Measurements from ENCODE around the gene CHD3. TPM values are rescaled to one million over a fixed set of nuclear protein-coding genes. Genes with fewer than 3 reads are reported as not detected.

The CHD3 gene
- polyA plus RNA-seq, 2 of the 4 experiments (the other 2 are of a cell fraction): 56.3 to 111 TPM

DNA sequence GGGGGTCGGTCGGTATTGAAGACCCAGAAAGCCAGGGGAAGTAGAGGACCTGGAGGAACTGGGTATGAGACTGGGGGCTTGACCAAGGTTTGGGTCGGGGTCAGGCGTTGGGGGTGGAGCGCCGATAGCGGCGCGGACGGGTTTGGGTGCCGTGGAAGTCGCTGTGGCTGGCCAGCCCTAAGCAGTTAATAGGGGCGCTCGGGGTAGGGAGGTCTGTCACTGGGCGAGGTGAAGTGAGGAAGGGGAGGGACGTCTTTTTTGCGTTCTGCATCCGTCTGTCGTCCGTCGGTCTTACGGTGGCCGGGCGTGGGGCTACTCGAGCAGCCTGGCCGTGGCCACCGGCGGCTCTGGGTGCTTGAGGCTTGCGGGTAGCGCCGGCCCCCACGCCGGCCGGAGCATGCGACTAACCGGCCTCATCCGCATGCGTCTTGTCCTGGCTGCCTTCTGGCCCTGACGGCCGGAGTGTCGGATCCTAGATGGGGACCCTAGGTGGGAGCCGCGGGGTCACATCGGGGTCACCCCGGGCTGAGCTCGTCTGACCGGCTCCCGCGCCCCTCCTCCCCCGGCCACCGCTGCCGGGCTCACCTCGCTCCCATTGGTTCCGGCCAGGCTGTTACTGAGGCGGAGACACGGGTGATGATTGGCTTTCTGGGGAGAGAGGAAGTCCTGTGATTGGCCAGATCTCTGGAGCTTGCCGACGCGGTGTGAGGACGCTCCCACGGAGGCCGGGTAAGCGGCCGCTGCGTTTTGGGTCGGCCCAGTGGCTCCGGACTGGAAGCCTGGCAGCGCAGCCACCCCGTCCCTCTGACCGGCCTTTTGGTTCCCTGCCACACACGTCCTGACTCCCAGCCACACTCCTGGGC, 44.1 kb upstream of the CHD3 start (continued):
- TF ChIP-seq KDM5A (IDR thresholded peaks at IDR 0.05) (0 out of 2 replicates have a peak, but pooled peaks have one; percentile 10), POLR2A (IDR thresholded peaks at IDR 0.05; ENCODE audit: low read length) (peak; percentile 40; the same call in 1 of the 2 replicates), HMGXB4 (CRISPR knock-in tag; IDR thresholded peaks at IDR 0.05; ENCODE audit: borderline replicate concordance) (peak; percentile 79), ZC3H11A (IDR thresholded peaks at IDR 0.05) (no peak), ESRRA (IDR thresholded peaks at IDR 0.05; ENCODE audit: borderline replicate concordance, low read length) (no peak), MYC (IDR thresholded peaks at IDR 0.05; ENCODE audit: borderline replicate concordance, low read length) (peak; percentile 67; the same call in 1 of the 2 replicates), JUN (IDR thresholded peaks at IDR 0.05) (peak in 1 of 2 experiments; percentile 60; a peak in 2 of 5 replicates), SMC3 (IDR thresholded peaks at IDR 0.05) (no peak), E2F6 (IDR thresholded peaks at IDR 0.05; ENCODE audit: borderline replicate concordance, low read depth) (peak; percentile 25; the same call in 1 of the 2 replicates), MAX (IDR thresholded peaks at IDR 0.05) (peak; percentile 10; the same call in 1 of the 2 replicates)
- TF ChIP-seq, protein P1, sequence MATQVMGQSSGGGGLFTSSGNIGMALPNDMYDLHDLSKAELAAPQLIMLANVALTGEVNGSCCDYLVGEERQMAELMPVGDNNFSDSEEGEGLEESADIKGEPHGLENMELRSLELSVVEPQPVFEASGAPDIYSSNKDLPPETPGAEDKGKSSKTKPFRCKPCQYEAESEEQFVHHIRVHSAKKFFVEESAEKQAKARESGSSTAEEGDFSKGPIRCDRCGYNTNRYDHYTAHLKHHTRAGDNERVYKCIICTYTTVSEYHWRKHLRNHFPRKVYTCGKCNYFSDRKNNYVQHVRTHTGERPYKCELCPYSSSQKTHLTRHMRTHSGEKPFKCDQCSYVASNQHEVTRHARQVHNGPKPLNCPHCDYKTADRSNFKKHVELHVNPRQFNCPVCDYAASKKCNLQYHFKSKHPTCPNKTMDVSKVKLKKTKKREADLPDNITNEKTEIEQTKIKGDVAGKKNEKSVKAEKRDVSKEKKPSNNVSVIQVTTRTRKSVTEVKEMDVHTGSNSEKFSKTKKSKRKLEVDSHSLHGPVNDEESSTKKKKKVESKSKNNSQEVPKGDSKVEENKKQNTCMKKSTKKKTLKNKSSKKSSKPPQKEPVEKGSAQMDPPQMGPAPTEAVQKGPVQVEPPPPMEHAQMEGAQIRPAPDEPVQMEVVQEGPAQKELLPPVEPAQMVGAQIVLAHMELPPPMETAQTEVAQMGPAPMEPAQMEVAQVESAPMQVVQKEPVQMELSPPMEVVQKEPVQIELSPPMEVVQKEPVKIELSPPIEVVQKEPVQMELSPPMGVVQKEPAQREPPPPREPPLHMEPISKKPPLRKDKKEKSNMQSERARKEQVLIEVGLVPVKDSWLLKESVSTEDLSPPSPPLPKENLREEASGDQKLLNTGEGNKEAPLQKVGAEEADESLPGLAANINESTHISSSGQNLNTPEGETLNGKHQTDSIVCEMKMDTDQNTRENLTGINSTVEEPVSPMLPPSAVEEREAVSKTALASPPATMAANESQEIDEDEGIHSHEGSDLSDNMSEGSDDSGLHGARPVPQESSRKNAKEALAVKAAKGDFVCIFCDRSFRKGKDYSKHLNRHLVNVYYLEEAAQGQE (IDR thresholded peaks at IDR 0.05): no peak; the same call in 1 of the 2 replicates
- TF ChIP-seq, protein P2, sequence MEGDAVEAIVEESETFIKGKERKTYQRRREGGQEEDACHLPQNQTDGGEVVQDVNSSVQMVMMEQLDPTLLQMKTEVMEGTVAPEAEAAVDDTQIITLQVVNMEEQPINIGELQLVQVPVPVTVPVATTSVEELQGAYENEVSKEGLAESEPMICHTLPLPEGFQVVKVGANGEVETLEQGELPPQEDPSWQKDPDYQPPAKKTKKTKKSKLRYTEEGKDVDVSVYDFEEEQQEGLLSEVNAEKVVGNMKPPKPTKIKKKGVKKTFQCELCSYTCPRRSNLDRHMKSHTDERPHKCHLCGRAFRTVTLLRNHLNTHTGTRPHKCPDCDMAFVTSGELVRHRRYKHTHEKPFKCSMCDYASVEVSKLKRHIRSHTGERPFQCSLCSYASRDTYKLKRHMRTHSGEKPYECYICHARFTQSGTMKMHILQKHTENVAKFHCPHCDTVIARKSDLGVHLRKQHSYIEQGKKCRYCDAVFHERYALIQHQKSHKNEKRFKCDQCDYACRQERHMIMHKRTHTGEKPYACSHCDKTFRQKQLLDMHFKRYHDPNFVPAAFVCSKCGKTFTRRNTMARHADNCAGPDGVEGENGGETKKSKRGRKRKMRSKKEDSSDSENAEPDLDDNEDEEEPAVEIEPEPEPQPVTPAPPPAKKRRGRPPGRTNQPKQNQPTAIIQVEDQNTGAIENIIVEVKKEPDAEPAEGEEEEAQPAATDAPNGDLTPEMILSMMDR (IDR thresholded peaks at IDR 0.05): no peak

- ChIA-PET CTCF (interaction anchor here (0.7 to 25.1 kb wide), 15 partner anchors 11 to 214 kb away, joined by 3 to 677 read pairs (median 4); partner anchors contain the start of genes CYB5D1, KDM6B, NAA38 and WRAP53), POLR2A (interaction anchor here (0.6 to 5.7 kb wide), 8 partner anchors 8 to 328 kb away, joined by 3 to 65 read pairs (median 4); partner anchors contain the start of genes CYB5D1, KDM6B, NAA38 and TP53)
- peak overlapping the region; percentile 80 for H3K4me3 ChIP-seq
- peak overlapping the region; percentile 53 to 96; a peak in 4 of 6 replicates for H3K27ac ChIP-seq
- H3K4me1 ChIP-seq: peaks cover 18% of the 10 kb centered on the region
- no peaks in the 10 kb centered on the region for H3K9me3 ChIP-seq
- ATAC-seq: no peak
- 79% methylated on average over 15 of the region's 15 CpGs for whole genome bisulfite sequencing (ENCODE audit: missing lambda C conversion rate)
- DNase-seq (ENCODE audit: low read depth in 1 of 2, low spot score in 1 of 2): no peak
- peak overlapping the region; percentile 91 for H3K4me2 ChIP-seq
- FAIRE-seq: no peak
- TF ChIP-seq NPAS2 (CRISPR knock-in tag; IDR thresholded peaks at IDR 0.05; ENCODE audit: borderline replicate concordance) (no peak), POLR2AphosphoS2 (conservative IDR thresholded peaks at IDR 0.05; ENCODE audit: low read length) (0 out of 2 replicates have a peak, but pooled peaks have one; percentile 26)
Observed at GRCh38 chr17:7845359-7846062, 43.1 kb upstream of the CHD3 start.
